GM21723 (cell line): Measurements from ENCODE around the gene NTN1.

Experiments
- ATAC-seq: cut with Tn5 transposase; IDR thresholded peaks from one replicate; pipeline ENCODE4 v1.9.1; 2021; ENCODE audit warnings: mild to moderate bottlenecking, moderate library complexity; ENCODE audit not compliant: unreplicated experiment

Gene NTN1

DNA sequence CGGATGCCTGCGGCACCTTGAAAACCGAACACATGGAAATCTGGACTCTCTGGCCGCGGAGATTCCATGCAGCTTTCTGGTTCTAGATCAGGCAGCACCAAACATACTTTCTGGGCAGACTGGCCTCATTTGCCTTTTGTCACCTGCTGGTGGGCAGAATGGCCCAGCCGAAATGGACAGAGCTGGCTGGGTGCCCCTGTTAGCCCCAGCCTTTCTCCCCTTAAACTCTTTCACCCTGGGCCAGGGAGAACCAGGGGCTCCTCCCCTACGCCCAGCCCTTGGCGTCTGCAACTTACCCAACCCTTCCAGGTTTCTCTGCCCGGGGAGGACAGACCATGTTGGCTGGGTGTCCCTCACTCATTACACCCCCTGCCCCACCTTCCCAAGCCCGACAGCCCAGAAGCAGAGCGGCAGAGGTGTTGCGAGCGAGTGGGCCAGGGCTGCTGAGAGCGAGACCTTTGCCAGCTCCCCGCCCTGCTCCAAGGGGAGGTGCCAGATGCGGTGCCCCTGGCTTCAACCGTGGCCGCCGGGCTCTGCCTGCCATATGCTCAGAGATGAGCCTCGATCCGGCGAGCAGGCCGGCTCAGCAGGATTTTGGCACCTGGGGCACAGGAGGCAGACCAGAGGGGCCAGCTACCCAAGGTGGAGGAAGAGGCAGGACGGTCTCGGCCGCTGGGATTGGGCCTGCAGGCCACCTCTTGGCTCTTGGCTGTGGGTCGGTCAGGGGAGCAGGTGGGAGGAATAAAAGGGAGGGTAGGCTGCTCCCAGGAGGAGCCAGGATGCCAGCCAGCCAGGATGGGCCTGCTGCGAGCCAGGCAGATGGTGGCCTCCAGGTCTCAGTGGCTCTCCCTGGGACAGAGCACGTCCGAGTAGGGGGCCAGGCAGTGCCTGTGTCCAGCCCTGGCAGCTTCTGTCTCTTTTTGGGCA, 191.3 kb downstream of the NTN1 start:
- no peak for ATAC-seq

DNA sequence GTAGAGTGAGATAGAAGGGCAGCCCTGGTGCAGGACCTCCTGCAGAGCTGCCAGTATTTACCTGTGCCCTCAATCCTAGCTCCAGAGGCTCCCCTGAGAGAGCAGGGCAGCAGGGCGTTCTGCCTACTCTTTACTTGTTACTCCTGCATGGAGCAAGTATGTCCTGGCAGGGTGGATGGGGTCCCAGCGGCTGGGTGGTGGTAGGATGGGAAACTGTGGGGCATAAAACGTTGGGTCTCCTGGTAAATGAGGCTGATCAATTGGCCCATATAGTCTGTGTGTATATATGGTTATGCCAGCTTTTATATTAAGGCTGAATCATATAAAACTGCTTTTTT, 192.0 kb downstream of the NTN1 start:
- no peak for ATAC-seq

DNA sequence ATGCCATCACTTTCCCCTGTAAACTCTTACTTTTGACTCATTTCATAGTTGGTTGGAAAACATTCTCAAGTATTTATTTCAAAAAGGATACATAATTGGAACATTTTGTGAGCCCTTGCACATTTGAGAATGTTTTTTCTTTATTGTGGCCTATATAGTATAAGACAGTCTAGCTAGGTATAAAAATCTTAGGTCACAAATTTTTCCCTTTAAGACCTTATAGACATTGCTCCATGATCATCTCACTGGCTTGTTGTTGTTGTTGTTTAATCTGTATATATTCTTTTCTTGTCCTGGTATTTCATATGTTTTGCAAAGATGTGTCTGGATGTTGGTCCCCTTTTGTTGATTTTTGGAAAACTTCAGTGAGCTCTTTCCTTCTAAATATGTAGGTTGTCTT, 194.2 kb downstream of the NTN1 start:
- ATAC-seq: no peak

DNA sequence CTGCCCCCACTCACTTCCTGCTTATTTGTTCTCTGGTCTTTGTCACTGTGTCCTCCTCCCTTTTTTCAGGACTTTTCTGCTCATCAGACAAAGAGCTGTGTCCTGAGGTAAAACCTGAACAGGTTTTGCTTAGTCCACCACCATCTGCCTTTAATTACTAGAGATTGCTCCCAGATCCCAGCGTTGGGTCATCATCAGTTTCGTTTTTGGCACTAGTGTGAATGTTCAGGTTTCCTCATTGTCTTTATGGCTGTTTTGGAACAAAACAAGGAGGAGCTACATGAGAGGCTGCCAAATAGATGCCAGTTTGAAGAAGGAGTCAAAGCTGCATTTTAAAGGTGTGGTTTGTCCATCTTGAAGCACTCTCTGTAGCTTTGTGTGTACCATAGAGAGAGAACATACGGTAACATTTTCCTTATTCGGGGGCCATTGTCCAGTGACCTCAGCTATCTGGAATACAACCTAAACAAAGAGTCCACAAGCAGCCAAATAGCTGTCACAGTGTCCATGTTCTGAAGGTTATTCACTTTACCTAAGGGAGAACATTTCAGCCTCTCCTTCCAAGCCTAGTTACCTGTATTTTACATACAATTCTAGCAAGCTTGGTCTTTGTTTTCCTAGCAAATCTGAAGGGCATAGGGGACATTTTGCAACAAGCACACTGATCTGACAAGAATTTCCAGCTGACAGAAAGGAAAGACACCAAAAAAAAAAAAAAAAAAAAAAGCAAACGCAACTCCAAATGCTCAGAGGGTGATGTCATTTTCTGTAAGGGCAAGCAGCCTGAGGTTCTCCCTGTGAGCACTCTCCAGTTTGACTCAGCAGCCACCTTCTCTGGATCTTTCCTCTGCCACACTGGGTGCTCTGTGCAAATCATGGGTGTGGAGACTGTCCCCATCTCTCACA, 196.1 kb downstream of the NTN1 start:
- no peak for ATAC-seq

DNA sequence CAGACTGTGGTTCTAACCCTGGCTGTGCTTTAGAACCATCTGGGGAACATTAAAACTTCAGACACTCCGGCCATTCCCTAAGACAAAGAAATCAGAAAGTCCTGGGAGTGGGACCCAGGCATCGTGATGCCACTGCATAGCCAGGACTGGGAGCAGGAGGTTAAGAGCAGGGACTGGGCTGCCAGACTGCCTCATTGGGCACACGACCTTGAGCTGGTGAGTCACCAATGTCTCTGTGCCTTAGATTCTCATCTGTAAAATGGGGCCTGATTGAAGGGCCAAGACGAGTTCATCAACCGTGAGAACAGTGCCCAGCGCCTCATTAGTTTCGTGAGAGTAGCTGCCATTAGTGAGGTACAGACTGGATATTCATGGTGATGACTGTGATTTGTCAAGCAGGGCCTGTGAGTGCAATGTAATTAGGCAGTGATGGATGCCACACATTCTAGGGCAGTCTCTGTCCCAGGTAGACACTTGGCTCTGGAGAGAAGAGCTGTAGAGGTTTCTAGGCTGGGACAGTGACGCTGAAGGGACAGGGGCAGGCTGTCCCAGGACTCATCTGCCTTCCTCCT, 196.8 kb downstream of the NTN1 start:
- no peak for ATAC-seq

DNA sequence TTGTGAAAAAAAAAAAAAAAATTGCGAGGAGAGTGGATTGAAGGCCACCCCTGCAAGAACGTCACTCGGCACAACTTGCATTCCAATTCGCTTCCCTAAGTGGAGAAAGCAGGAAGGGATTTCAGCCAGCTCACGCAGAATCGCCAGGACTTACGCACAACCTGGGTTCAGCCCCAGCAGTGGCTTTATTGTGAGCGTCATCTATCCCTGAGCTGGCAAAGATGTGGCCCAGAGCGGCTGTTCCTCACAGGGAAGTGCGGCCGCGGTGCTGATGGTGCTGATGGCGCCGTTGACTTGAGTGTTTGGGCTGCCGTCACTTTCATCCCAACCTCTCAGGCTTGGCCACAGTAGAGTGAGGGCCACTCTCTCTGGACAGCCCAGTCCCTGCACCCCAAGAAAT, 197.6 kb downstream of the NTN1 start:
- ATAC-seq: no peak

DNA sequence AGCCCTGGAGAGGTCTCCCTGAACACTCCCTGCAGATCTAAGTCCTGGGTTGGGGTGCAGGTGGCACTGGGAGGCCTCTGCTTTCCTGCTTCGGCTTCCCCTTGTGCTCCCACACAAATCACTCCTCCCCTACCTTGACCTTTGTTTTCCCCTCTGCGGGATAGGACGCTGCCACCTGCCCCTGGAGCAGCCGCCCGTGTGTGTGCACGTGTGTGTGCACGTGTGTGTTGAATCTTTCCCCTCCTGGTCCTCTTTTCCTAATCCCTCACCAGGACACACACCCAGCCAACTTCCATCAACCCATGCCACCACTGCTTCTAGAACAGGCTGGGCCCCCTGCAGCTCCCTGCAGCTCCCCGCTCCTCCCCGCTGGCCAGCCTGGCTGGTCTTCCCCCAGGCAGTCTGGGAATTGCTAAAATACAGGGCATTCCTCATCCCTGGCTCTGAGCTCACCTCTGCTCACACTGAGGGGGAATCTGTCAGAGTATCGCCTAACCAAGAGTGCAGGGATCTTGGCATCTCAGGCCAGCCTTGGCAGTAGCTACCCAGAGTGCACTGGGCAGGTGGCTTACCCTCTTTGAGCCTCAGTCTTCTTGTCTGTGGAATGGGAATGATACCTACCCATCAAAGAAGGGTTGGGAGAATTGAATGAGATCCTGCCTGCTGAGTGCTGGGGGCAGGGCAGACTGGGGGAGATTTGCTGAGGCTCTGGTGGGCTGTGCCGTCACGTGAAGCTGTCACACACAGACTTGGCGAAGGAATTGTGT, 198.5 kb downstream of the NTN1 start:
- no peak for ATAC-seq

DNA sequence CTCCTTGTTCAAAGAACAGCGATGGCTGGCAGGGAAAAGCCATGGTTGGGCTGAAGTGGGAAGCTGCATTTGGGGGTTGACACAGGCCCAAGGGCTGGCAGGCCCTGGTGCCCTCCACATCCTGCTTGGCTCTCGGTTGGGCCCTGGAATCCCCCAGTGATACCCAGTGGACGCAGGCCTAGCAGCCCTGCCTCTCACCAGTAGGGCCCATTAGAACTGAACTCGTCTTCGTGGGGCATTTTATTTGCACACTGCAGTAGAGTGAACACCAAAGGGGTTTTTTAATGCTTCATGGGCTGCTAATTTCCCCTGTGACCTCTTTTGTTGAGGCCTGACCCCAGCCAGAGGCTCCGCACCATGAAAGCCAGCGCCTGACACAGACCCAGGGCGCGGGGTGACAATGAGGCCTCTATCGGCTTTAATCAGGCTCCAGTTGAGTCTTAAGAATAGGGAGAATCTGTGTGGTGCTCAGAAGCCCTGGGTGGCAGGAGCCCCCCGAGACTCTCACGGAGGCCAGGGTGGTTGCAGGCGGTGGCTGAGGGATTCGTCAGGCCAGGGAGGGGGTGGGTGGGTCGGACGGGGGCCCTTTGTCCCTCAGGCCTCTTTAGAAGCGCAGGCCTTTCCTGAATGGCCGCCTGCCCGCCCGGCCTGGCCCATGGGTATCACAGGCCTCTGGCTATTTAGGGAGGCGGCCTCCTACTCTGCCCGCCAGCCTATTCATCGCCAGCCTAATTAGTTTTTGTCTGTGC, 199.3 kb downstream of the NTN1 start:
- ATAC-seq: no peak

DNA sequence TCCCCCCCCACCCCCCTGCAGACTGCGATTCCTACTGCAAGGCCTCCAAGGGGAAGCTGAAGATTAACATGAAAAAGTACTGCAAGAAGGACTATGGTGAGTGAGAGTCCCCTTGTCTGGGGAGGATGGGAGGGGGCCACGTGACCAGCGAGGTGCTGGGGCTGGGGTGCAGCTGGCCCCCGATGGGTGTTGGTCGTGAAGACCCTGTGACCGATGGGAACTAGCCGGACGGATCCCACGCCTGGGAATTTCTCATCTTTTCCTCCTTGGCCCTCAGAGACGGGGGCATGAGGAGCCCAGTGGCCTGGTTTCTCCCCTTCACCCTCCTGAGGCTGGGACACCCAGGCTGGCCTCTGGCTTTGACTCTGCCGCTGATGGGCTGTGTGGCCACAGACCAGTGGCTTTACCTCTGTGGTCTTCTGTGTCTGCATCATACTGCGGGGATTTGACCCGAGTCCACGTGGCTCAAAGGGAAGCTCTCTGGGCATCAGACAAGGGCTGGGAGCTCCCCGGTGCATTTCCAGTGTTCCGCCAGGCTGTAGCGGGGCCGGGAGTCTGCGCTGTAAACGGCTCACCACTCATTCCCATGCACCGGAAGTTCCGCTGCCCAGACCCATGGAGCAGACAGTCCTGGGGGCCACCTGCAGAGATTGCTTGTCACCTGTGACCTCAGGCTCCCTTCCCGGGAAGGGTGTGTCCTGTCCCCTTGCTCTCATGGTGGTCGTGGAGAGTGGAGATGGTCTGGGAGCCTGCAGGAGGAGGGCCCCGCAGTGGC, 200.0 kb downstream of the NTN1 start:
- ATAC-seq: no peak

DNA sequence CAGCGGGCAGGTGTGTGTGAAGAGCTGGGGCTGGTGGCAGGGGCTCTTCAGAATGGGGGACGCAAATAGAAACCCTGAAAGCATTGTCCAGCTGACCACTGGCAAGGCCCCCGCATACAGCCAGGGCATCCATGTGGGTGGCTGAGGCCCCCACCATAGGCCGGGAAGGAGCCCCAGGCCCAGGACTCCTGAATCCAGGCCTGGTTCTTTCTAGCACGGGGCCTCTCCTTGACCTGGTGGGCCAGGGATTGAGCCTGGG, 200.5 kb downstream of the NTN1 start:
- ATAC-seq: no peak

DNA sequence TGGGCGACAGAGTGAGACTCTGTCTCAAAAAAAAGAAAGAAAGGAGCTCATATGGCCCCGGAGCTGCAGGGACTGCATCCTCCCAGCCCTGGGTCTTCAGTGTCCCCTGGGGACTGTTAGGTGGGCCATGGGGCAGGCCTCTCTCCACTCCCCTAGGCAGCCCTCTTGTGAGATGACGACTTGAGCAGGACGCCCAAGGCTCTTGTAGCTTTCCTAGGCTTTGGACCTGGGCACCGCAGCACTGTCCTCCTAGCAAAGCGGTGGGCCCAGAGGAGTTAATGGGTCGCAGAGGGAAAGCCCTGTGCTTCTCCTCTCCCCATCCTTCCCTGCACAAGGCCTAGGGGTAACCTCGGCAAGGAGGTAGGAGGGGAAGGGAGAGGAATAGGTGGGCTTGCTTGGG, 202.2 kb downstream of the NTN1 start:
- ATAC-seq: no peak

DNA sequence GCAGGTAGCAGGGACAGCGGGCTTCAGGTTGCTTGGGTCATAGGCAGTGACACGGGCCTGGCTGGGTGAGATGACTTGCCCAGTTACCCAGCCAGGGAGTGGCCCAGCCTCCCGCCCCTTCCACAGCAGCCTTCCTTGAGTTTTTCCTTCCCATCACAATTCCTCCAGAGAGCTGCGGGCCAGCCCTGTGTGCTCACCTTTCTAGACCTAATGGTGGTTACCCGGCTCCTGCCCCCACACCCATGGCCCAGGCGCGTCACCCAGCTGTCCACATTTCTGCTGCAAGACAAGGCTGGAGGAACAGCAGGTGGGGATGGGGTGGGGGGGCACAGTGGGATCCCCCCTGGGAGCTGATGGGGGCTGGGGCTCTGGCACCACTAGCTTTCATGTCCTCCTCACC, 203.2 kb downstream of the NTN1 start:
- ATAC-seq: no peak

DNA sequence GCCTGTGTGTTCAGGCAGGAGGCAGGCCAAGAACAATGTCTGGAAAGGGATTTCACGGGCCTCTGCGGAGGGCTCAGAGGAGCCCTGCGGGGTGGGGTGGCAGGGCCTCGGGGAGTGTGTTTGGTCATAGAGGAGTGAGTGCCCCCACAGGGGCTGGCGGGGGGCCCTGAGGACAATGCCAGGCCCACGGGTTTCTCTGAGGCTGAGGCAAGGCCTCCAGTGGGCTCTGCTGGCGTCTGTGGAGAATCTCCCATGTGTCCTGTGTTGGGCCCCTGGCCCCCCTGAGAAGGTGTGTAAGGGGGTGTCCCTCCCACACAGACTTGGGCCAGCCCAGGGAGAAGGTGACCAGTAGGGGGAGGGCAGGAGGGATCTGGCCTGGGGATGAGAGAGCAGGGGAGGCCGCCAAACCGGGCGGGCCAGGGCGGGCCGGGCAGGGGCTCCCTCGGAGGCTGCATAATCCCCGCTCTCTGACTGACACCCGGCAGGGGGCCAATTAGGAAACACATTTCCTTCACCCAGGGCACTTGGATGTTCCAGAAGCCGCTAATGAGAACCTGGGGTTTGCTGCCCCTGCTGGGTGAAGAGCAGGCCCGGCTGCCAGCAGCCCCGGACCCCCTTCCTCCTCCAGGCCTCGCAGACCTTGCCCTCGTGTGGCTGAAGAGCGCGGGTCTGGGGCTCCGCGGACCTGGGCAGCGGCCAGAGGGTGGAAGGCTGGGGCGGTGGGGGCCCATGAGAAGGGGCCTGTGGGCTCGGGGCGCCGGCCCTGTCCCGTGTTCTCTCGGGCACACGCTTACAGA, 204.2 kb downstream of the NTN1 start:
- ATAC-seq: no peak

DNA sequence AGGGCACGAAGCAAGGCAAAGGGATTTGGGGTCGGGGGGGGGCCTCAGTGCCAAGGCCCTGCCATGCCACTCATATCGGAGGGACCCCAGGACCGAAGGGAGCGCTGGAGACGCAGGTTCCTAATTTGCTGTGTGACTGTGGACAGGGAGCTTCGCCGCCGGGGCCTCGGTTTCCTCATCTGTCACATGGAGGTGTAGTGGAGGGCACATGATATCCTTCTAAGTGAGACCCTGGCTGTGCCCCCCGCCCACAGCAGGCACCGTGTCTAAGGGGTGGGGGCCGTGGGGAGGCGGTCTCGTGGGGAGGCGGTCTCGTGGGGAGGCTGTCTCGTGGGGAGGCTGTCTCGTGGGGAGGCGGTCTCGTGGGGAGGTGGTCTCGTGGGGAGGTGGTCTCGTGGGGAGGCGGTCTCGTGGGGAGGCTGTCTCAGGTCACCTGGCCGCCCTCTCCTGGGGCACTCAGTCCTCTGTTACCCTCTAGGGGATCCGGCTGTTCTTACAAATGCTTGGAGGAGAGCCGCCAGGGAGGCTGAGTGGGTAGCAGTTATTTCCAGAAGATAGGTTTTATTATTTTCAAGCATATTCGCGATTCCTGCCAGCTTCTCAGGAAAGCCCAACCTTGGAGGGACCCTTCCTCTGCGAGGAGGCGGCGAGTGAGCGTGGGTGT, 205.0 kb downstream of the NTN1 start:
- no peak for ATAC-seq

DNA sequence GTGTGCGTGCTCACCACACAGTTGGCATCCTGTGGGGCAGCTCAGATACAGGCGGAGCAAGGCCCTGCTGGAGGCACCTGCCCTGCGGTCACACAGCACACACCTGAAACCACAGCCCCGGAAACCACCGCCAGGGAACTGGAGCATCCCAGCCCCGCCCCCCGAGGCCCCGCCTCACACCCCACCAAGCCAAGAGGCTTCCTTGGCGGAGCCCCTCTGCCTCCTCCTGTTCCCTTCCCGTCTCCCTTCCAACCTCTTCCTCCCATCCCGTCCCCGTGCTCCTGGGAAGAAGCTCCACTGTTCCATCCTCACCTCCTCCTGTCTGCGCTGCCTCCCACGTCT, 205.5 kb downstream of the NTN1 start:
- no peak for ATAC-seq

DNA sequence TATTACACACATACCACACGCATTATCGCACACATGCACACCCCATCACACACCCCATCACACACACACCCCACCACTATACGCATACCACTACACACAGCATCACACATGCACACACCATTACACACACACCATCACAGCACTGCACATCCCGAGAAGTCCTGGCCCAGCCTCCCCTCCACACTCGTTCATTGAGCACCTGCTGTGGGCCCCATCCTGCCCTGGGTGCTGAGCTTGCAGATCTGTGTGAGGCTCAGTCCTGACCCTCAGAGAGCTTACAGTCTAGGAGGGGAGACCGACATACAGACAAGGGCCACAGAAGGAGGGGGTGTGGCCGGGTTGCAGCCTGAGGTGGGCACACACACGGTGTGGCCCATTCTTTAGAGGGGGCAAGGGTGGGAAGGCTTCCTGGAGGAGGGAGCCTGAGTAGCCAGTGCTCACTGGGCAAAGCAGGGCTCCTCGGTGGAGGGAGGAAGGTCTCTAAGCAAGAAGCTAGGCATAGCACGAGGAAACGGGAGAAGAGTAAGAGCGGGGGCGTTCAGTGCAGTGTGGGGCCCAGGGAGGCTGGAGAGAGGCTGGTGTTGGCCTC, 206.6 kb downstream of the NTN1 start:
- ATAC-seq: no peak

DNA sequence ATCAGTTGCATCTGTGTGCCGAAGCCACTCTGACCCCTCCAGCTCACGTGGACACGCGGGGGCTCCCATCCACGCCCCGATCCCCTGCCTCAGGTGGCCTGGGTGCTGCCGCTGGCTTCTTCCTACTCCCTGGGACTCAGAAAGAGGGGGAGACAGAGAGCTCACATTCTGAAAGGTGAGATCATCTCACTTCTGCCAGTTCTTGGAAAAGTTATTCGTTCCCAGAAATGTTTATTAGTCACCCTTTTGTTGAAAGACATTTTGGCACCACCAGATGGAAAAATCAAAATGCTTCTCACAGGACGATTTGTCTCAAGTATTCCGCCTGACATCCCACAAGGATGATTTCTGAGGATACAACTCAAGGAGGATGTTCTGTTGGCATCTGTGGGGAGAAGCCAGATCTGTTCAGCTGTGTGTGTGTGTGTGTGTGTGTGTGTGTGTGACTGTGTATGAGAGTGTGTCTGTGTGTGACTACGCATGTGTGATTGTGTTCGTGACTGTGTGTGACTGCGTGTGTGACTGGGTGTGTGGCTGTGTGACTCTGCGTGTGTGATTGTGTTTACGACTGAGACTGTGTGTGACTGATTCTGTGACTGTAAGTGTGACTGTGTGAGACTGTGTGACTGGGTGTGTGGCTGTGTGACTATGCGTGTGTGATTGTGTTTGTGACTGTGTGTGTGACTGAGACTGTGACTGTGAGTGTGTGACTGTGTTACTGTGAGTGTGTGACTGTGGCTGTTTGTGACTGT, 207.3 kb downstream of the NTN1 start:
- ATAC-seq: no peak
